ENCODE measurements around the gene C1orf116. TPM values are rescaled to one million over a fixed set of nuclear protein-coding genes. Genes with fewer than 3 reads are reported as not detected.

C1orf116 gene
- total RNA-seq, 1 donor from 2014 or later: not detected

GRCh38 chr1:207055386-207056001, 22.9 kb upstream of the C1orf116 start:
- H3K9me3 Mint-ChIP-seq (ENCODE audit: unreplicated experiment): no peaks in the 10 kb centered on the region
- peaks cover 2% of the 10 kb centered on the region for H3K36me3 Mint-ChIP-seq (ENCODE audit: unreplicated experiment)
- no peak for TF ChIP-seq CTCF (IDR thresholded peaks at IDR 0.05)
- H3K4me3 Mint-ChIP-seq (ENCODE audit: unreplicated experiment): no peak overlapping the region
- H3K27me3 Mint-ChIP-seq (ENCODE audit: unreplicated experiment): no peaks in the 10 kb centered on the region
- peaks cover 26% of the 10 kb centered on the region for H3K4me1 Mint-ChIP-seq (ENCODE audit: unreplicated experiment)
- H3K27ac Mint-ChIP-seq (ENCODE audit: unreplicated experiment): no peak overlapping the region
- no peak for DNase-seq (ENCODE audit: extremely low spot score, unreplicated experiment)

DNA sequence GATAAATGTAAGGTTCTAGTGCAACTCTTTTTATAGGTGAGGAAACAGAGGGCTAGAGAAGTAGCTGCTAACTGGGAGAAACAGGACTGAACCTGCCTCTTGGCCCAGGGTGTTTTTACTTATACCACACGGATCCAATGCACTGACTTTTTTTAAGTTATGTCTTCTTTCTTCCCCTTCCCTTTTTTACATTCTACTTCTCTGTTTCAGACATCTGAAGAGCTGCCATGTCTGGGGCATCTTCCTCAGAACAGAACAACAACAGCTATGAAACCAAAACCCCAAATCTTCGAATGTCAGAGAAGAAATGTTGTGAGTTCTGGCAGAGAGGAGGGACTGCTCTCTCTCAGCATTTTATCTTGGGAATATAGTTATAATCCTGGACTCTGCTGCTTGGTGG, 21.9 kb upstream of the C1orf116 start:
- no peak for DNase-seq (ENCODE audit: extremely low spot score, unreplicated experiment)
- H3K4me3 Mint-ChIP-seq (ENCODE audit: unreplicated experiment): no peak overlapping the region

DNA sequence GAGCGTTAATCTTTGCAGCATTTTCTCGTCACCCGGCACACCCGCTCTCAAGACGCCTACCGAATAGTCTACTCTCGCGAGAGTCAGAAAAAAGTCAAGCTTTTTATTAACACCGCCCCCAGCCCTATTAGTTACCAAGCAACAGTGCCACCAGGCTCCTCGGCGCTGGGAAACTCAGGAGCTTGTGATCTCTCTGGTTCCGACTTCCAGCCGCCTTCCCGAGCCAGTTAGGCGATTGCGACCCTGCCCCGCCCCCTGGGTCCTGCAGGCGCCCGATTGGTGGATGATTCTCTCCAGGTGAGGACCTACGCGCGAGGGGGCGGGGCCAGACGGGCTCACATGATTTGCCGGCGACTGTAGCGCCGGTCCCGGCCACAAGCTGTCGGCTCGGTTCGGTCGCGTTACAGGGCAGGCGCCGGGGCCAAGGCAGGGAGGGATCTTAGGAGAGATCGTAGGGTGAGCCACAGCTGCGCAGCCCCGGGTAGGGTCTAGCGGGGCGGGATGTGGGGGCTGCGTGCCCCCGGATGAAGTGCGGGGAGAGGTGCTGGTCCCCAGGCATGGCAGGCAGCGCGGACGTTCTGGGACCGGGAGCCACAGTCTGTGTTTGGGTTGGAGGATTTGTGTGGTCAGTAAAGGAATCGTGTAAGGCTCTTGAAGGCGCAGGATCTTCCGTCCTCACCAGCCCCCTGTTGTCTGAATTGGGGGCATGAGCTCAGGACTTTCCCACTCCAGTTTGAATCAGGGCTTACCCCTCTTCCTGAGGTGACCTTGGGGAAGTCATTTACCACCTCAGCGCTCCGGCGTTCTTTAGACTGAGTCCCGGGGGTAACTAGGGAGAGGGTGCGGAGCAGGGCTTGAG, 20.6 kb upstream of the C1orf116 start, which contains the start of gene PFKFB2:
PFKFB2 (plus strand) TSS at position 365 of the 859 bp plus-strand sequence. CDS start 1,443 bp downstream, outside the sequence.
- H3K4me1 Mint-ChIP-seq (ENCODE audit: unreplicated experiment): peaks cover 34% of the 10 kb centered on the region
- H3K27me3 Mint-ChIP-seq (ENCODE audit: unreplicated experiment): no peaks in the 10 kb centered on the region
- peak within 1 kb of the TSS; percentile 98 for H3K4me3 Mint-ChIP-seq (ENCODE audit: unreplicated experiment)
- no peaks in the 10 kb centered on the region for H3K9me3 Mint-ChIP-seq (ENCODE audit: unreplicated experiment)
- TF ChIP-seq CTCF (IDR thresholded peaks at IDR 0.05): peak; percentile 12
- DNase-seq (ENCODE audit: extremely low spot score, unreplicated experiment): peak; percentile 97
- H3K36me3 Mint-ChIP-seq (ENCODE audit: unreplicated experiment): peaks cover 4% of the 10 kb centered on the region
- H3K27ac Mint-ChIP-seq (ENCODE audit: unreplicated experiment): peak within 1 kb of the TSS; percentile 95

More for the DNA sequence above, 21.9 kb upstream of the C1orf116 start:
- H3K4me1 Mint-ChIP-seq (ENCODE audit: unreplicated experiment): peaks cover 29% of the 10 kb centered on the region
- no peak for TF ChIP-seq CTCF (IDR thresholded peaks at IDR 0.05)
- peak overlapping the region; percentile 95 for H3K27ac Mint-ChIP-seq (ENCODE audit: unreplicated experiment)
- no peaks in the 10 kb centered on the region for H3K27me3 Mint-ChIP-seq (ENCODE audit: unreplicated experiment)
- H3K36me3 Mint-ChIP-seq (ENCODE audit: unreplicated experiment): no peaks in the 10 kb centered on the region
- no peaks in the 10 kb centered on the region for H3K9me3 Mint-ChIP-seq (ENCODE audit: unreplicated experiment)

DNA sequence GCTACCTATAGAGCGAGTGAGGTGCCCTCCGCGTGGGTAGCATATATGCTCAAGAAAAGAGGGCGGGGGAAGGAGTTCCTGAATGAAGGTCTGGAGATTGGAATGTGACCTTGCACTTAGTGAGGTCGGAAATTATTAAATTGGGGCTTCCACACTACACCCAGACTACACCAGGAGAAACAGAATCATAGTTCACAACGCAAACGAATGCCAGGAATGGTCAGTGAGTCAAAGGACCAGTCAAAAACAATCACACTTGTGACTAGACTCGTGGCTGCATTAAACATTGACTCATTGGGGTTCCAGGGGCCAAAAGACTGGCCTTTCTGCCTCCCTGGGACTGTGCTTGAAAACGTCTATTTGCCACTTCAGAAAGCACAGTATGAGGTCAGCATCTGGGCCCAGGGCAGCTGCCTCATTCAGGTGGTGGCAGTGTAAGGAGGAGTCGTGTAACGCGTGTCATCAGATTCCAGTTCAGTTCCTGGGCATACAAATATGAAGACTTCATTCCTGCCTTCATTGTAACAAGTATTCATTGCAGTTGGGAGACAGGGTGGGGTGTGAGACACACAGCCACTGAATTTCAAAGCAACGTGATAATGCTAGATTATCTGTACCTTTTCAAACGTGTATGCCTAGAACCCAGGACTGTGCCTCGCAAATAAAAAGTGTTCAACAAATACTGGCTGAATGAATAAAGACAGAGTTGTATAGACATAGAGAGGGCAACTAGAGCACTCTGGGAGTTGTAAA, 18.8 kb upstream of the C1orf116 start, which contains the start of gene YOD1:
YOD1 (minus strand) TSS at position 18 of the 753 bp plus-strand sequence. CDS start 178 bp downstream, outside the sequence.
- Mint-ChIP-seq H3K4me1 (ENCODE audit: unreplicated experiment) (peaks cover 49% of the 10 kb centered on the region), H3K36me3 (ENCODE audit: unreplicated experiment) (peaks cover 18% of the 10 kb centered on the region), H3K27ac (ENCODE audit: unreplicated experiment) (peak within 1 kb of the TSS; percentile 95), H3K9me3 (ENCODE audit: unreplicated experiment) (no peaks in the 10 kb centered on the region), H3K4me3 (ENCODE audit: unreplicated experiment) (peak within 1 kb of the TSS; percentile 98), H3K27me3 (ENCODE audit: unreplicated experiment) (no peaks in the 10 kb centered on the region)
- DNase-seq (ENCODE audit: extremely low spot score, unreplicated experiment): no peak
- no peak for TF ChIP-seq CTCF (IDR thresholded peaks at IDR 0.05)
